Endothelial cell of umbilical vein (primary cell): ENCODE measurements around the gene DDX42.

Source experiments
- POLR2AphosphoS5 ChIP-seq: IDR thresholded peaks from 2 replicates; pipeline ENCODE4 v1.6.1; 2012; ENCODE audit warnings: low read depth, mild to moderate bottlenecking, control low read depth, low read length, moderate library complexity; ENCODE audit not compliant: insufficient read depth
- TF ChIP-seq, protein P1 (sequence below): IDR thresholded peaks from 2 replicates; pipeline ENCODE4 v1.6.1; 2011; ENCODE audit not compliant: insufficient read depth, insufficient read length

DNA sequence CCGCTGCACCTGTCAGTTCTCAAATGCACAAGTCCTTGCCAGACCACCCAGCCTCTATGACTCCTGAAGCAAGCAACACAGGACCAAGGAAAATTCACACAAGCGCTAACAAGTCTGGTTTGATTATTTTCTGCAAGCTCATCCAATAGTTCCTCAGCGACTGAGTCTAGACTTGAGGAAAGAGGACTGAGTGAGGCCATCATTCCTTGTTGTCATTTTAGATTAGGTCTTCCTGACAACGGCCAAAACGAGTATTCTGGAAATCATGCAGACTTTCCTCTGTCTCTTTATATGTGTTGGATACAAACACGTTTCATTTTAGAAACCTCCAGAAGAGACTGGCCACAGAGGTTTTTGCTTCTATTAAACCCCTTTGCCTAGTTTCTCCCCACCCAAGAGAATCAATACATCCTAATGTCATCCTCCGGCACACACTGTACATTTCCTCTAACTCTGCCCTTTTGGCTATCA, 1.1 kb upstream of the DDX42 start:
- TF ChIP-seq POLR2AphosphoS5, result no peak
- TF ChIP-seq, protein P1, sequence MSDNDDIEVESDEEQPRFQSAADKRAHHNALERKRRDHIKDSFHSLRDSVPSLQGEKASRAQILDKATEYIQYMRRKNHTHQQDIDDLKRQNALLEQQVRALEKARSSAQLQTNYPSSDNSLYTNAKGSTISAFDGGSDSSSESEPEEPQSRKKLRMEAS, result no peak
